Loucy (cell line): ENCODE results near the gene RSU1.

ENCODE experiments used
- EZH2phosphoT487 ChIP-seq: fragments of 200-600 bp; IDR thresholded peaks from 2 replicates; pipeline ENCODE4 v1.6.1; 2018; ENCODE audit warnings: antibody characterized with exemption, mild to moderate bottlenecking, moderate library complexity, borderline replicate concordance
- TF ChIP-seq, protein P1 (sequence below): fragments of 200-600 bp; sonication (generic); conservative IDR thresholded peaks from 2 replicates; pipeline ENCODE4 v1.5.1; 2014; ENCODE audit warnings: mild to moderate bottlenecking, antibody characterized with exemption, low read length

DNA sequence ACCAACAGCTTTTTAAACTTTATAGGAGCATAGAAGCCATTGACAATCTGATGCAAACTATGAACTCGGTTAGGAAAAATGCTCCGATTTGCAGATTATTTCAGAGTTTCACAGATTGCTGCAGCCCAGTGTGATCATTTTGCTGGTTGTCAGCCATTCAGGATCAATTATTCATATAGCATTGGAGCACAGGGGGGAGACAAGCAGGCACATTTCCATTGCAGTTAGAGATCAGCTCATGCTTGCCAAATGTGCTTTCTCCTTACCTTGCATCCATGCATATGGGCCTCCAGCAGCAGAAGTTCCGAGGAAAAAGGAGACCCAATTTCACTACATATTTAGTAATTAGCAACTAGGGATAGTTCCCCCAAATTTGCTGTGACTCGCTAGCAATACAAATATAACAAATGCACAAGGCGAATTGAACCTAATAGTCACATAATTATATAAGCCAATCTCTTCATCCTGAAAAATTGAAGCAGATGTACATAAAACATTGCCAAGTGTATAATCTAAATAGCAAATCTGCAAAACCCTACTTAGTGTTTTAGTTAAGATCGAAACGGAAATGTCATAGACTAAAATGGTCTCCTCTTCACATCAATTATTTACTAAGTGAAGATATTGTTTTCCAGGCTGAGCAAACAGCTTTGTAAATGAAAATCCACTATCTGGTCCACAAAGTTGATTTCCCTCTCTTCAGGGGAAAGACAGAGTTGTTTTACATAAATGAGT is 49.5 kb upstream of the RSU1 start:
- TF ChIP-seq, protein P1, sequence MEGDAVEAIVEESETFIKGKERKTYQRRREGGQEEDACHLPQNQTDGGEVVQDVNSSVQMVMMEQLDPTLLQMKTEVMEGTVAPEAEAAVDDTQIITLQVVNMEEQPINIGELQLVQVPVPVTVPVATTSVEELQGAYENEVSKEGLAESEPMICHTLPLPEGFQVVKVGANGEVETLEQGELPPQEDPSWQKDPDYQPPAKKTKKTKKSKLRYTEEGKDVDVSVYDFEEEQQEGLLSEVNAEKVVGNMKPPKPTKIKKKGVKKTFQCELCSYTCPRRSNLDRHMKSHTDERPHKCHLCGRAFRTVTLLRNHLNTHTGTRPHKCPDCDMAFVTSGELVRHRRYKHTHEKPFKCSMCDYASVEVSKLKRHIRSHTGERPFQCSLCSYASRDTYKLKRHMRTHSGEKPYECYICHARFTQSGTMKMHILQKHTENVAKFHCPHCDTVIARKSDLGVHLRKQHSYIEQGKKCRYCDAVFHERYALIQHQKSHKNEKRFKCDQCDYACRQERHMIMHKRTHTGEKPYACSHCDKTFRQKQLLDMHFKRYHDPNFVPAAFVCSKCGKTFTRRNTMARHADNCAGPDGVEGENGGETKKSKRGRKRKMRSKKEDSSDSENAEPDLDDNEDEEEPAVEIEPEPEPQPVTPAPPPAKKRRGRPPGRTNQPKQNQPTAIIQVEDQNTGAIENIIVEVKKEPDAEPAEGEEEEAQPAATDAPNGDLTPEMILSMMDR = no peak
- no peak for TF ChIP-seq EZH2phosphoT487
